Subcutaneous abdominal adipose tissue (tissue), 5 donors: Measurements from ENCODE around the gene ABR.
"Not testable (repeated sequence)": the region's sequence is repeated elsewhere in the genome, so short reads cannot be mapped to it uniquely, and the experiment has no call there.

Experiments
- H3K27ac ChIP-seq: one replicate; pipeline ENCODE4 v1.7.0; 2013; ENCODE audit warnings: low read depth, mild to moderate bottlenecking, inconsistent platforms, low read length, moderate library complexity
- H3K27me3 ChIP-seq, 5 donors: one replicate each; pipeline ENCODE4 v1.7.0; 2013; ENCODE audit warnings: low read length in 5 of 5, inconsistent platforms in 1 of 5; ENCODE audit not compliant: control insufficient read depth in 5 of 5, insufficient read depth in 4 of 5
- H3K36me3 ChIP-seq, 5 donors: one replicate each; pipeline ENCODE4 v1.7.0; 2013; ENCODE audit warnings: low read length in 5 of 5; ENCODE audit not compliant: control insufficient read depth in 5 of 5, insufficient read depth in 5 of 5
- H3K4me1 ChIP-seq, 5 donors: one replicate each; pipeline ENCODE4 v1.7.0; 2013; ENCODE audit warnings: low read length in 5 of 5, mild to moderate bottlenecking in 3 of 5, moderate library complexity in 1 of 5; ENCODE audit not compliant: control insufficient read depth in 5 of 5, insufficient read depth in 5 of 5
- H3K4me3 ChIP-seq, 5 donors: one replicate each; pipeline ENCODE4 v1.7.0; 2013; ENCODE audit warnings: low read length in 5 of 5, low read depth in 1 of 5
- H3K9ac ChIP-seq, 5 donors: one replicate each; pipeline ENCODE4 v1.7.0; 2013; ENCODE audit warnings: low read length in 5 of 5, mild to moderate bottlenecking in 4 of 5, moderate library complexity in 3 of 5
- H3K9me3 ChIP-seq, 5 donors: one replicate each; pipeline ENCODE4 v1.7.0; 2013; ENCODE audit warnings: low read length in 5 of 5; ENCODE audit not compliant: control insufficient read depth in 5 of 5
- donor health status: healthy.
- donor health status: healthy.
- donor health status: healthy.
- donor health status: healthy.
- donor health status: healthy.

The ABR gene

GRCh38 chr17:1000597-1001461 is 179.0 kb downstream of the ABR start:
- H3K4me3 ChIP-seq, result no peak overlapping the region
- H3K36me3 ChIP-seq, result peaks cover 0 to 63% (median 46%) of the 10 kb centered on the region in 5 donors
- H3K27me3 ChIP-seq, result no peaks in the 10 kb centered on the region
- no peak overlapping the region for H3K27ac ChIP-seq
- peaks cover 12 to 70% (median 60%) of the 10 kb centered on the region in 5 donors for H3K4me1 ChIP-seq
- no peaks in the 10 kb centered on the region for H3K9me3 ChIP-seq
- H3K9ac ChIP-seq, result no peak overlapping the region

DNA sequence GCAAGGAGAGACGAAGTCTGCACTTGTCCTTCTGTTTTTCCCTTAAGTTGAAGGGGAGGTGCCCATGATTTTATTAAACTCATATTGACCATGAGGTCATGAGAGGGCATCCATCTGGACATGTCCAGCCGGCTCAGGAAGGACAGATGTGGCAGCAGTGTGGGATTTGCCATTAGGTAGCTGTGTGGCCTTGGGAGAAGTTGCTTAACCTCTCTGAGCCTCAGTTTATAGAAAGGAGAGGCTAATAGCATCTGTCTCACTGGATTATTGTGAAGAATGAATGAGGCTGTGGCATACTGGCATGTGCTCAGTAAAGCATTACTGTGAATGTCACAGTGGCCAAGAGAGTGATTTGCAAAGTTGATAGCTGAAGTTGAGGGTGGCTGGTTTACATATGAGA is 181.7 kb downstream of the ABR start:
- Histone ChIP-seq H3K27ac (no peak overlapping the region), H3K9ac (peak overlapping the region in 4 of 5 donors; percentile 42 to 99 (median 96)), H3K27me3 (no peaks in the 10 kb centered on the region), H3K4me3 (peak overlapping the region; percentile 77 to 98 (median 95)), H3K9me3 (no peaks in the 10 kb centered on the region), H3K4me1 (peaks cover 4 to 43% (median 34%) of the 10 kb centered on the region in 5 donors), H3K36me3 (peaks cover 0 to 37% (median 33%) of the 10 kb centered on the region in 5 donors)

DNA sequence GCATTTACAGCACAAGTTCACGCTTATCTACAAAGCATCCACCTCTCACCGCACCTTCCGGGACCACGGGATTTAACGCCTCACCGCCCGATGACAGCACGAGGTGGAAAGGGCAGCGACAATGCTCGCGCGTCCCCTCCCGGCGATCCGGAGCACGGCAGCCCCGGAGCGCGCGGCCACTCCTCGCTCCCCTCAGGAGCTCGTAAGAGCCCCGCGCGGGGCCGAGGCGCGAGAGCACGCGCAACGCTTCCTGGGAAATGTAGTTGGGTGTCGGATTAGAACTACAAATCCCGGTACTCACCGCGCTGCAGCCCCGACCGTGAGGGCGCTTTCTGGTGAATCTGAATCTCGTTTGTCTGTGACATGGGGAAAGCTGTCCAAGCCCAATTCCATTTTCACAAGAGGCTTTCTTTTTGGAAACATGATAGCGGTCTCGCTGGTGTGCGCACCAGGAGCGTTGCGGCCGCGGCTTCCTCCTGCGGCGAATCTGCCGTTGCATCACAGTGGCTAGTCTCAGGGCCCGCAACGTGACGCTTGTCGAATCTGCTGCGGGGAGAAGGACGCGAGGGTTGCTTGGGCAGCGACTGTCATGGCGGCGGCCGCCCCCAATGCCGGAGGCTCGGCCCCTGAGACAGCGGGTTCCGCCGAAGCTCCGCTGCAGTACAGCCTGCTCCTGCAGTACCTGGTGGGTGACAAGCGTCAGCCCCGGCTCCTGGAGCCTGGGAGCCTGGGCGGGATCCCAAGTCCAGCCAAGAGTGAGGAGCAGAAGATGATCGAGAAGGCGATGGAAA is 183.0 kb downstream of the ABR start, which contains the start of gene TIMM22:
Gene TIMM22, plus strand, starts transcription at position 576 of the 791 bp plus-strand sequence. Its CDS starts 14 bp downstream, at position 590.
- peaks cover 0 to 3% (median 0%) of the 10 kb centered on the region in 5 donors for H3K9me3 ChIP-seq
- H3K4me1 ChIP-seq, result peaks cover 4 to 29% (median 24%) of the 10 kb centered on the region in 5 donors
- H3K27ac ChIP-seq, result peak within 1 kb of the TSS; percentile 90
- H3K4me3 ChIP-seq, result peak within 1 kb of the TSS; percentile 77 to 98 (median 95)
- peaks cover 0 to 24% (median 22%) of the 10 kb centered on the region in 5 donors for H3K36me3 ChIP-seq
- no peaks in the 10 kb centered on the region for H3K27me3 ChIP-seq
- H3K9ac ChIP-seq, result peak within 1 kb of the TSS; percentile 87 to 99 (median 96)

DNA sequence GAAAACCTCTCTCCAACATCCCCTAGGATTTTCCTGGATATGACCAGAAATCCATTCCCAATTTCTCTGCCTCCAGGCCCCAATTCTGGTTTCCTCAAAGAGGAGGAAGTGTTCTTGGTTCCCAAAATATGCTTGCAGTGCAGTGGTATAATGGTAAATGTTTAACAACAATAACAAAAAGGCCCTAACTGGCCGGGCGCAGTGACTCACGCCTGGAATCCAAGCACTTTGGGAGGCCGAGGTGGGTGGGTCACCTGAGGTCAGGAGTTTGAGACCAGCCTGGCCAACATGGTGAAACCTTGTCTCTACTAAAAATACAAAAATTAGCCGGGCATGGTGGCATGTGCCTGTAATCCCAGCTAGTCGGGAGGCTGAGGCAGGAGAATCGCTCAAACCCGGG is 184.5 kb downstream of the ABR start:
- Histone ChIP-seq H3K4me1 (peaks cover 4 to 21% (median 19%) of the 10 kb centered on the region in 5 donors), H3K36me3 (peaks cover 0 to 10% (median 8%) of the 10 kb centered on the region in 5 donors)
- not testable (repeated sequence) for H3K9ac ChIP-seq, H3K27ac ChIP-seq, H3K9me3 ChIP-seq, H3K4me3 ChIP-seq, H3K27me3 ChIP-seq

GRCh38 chr17:992933-993332 is 186.8 kb downstream of the ABR start:
- Histone ChIP-seq H3K9ac (no peak overlapping the region), H3K36me3 (no peaks in the 10 kb centered on the region), H3K4me3 (no peak overlapping the region), H3K9me3 (peaks cover 0 to 3% (median 0%) of the 10 kb centered on the region in 5 donors), H3K4me1 (peaks cover 2 to 12% (median 9%) of the 10 kb centered on the region in 5 donors), H3K27ac (no peak overlapping the region), H3K27me3 (no peaks in the 10 kb centered on the region)

GRCh38 chr17:988561-988960 is 191.2 kb downstream of the ABR start:
- no peaks in the 10 kb centered on the region for H3K4me1 ChIP-seq
- H3K27me3 ChIP-seq, result no peaks in the 10 kb centered on the region
- H3K9me3 ChIP-seq, result peaks cover 0 to 3% (median 0%) of the 10 kb centered on the region in 5 donors
- H3K4me3 ChIP-seq, result no peak overlapping the region
- H3K36me3 ChIP-seq, result no peaks in the 10 kb centered on the region
- H3K27ac ChIP-seq, result no peak overlapping the region
- no peak overlapping the region for H3K9ac ChIP-seq

- Histone ChIP-seq H3K9me3 (peaks cover 0 to 1% (median 0%) of the 10 kb centered on the region in 5 donors), H3K27ac (no peak overlapping the region), H3K4me3 (no peak overlapping the region), H3K4me1 (no peaks in the 10 kb centered on the region), H3K36me3 (no peaks in the 10 kb centered on the region), H3K27me3 (no peaks in the 10 kb centered on the region), H3K9ac (no peak overlapping the region)
Measured at GRCh38 chr17:987931-988330, 191.8 kb downstream of the ABR start.

GRCh38 chr17:986322-986929 is 193.4 kb downstream of the ABR start:
- H3K4me1 ChIP-seq, result no peaks in the 10 kb centered on the region
- no peak overlapping the region for H3K9ac ChIP-seq
- H3K4me3 ChIP-seq, result no peak overlapping the region
- H3K27me3 ChIP-seq, result no peaks in the 10 kb centered on the region
- H3K27ac ChIP-seq, result no peak overlapping the region
- no peaks in the 10 kb centered on the region for H3K36me3 ChIP-seq
- H3K9me3 ChIP-seq, result no peaks in the 10 kb centered on the region

GRCh38 chr17:983921-984320 is 195.9 kb downstream of the ABR start:
- H3K4me1 ChIP-seq, result peaks cover 0 to 15% (median 11%) of the 10 kb centered on the region in 5 donors
- H3K9me3 ChIP-seq, result no peaks in the 10 kb centered on the region
- H3K27ac ChIP-seq, result no peak overlapping the region
- no peak overlapping the region for H3K9ac ChIP-seq
- H3K27me3 ChIP-seq, result no peaks in the 10 kb centered on the region
- H3K4me3 ChIP-seq, result no peak overlapping the region
- H3K36me3 ChIP-seq, result no peaks in the 10 kb centered on the region
